Measurements from ENCODE around the gene CORO2A. TPM values are rescaled to one million over a fixed set of nuclear protein-coding genes. Genes with fewer than 3 reads are reported as not detected.
"Not testable (repeated sequence)": the region's sequence is repeated elsewhere in the genome, so short reads cannot be mapped to it uniquely, and the experiment has no call there.

CORO2A gene
- total RNA-seq, 2 experiments from 2014 or later, result 6.8 to 8.5 TPM

DNA sequence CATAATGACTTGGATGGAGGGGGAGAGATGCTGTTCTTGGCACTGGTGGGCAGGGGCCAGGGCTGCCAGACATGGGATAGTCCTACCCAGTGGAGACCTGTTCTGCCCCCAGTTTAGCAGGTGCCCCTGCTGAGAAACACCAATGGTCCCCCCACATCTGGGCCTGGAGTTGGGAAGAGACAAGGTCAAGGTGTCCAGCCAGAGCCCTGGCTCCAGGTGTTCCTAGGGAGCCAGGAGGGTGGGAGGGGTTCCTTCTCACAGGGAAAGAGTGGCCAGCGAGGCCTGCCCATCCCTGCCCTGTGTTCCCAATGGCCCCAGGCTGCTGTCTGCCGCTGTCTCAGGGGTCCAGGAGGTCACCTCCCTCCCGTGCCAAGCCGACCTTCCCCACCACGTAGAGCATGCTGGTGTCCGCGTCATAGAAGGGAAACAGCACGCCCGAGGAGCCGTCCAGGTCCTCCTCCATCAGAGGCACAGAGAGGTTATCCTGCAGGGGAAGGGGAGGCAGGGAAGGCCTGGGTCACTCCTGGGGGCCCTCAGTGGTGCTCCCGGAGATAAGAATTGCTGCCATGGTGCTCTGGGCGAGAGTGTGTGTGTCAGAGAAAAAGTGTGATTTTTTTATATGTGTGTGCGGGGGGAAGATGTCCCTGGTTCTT, 61.7 kb downstream of the CORO2A start:
- peaks cover 4% of the 10 kb centered on the region for H3K4me1 ChIP-seq (ENCODE audit: insufficient read depth, low read length)
- Mint-ChIP-seq H3K9me3 (no peaks in the 10 kb centered on the region), H3K4me1 (ENCODE audit: low read depth) (no peaks in the 10 kb centered on the region), H3K4me3 (no peak overlapping the region), H3K36me3 (ENCODE audit: low read depth) (peaks cover 62% of the 10 kb centered on the region), H3K27me3 (no peaks in the 10 kb centered on the region), H3K27ac (no peak overlapping the region)
- intact Hi-C loops (cut with DNase I, micrococcal nuclease), result no loop called here
- POLR2A ChIA-PET, result no interaction called here
- H3K27me3 ChIP-seq (ENCODE audit: control insufficient read depth in 1 of 2, insufficient read depth in 2 of 2, low read length in 2 of 2), result no peaks in the 10 kb centered on the region
- CTCF ChIA-PET, result no interaction called here
- H3K36me3 ChIP-seq (ENCODE audit: insufficient read depth, low read length), result peaks cover 61% of the 10 kb centered on the region
- ATAC-seq (ENCODE audit: poor library complexity), result no peak
- no peak overlapping the region for H3K27ac ChIP-seq (ENCODE audit: low read depth in 1 of 2, low read length in 2 of 2)
- no peak overlapping the region for H3K4me3 ChIP-seq (ENCODE audit: low read length)
- H3K9me3 ChIP-seq (ENCODE audit: control insufficient read depth in 1 of 2, insufficient read depth in 1 of 2, low read length in 2 of 2), result no peaks in the 10 kb centered on the region
- no peak for DNase-seq
- TF ChIP-seq, protein P1, sequence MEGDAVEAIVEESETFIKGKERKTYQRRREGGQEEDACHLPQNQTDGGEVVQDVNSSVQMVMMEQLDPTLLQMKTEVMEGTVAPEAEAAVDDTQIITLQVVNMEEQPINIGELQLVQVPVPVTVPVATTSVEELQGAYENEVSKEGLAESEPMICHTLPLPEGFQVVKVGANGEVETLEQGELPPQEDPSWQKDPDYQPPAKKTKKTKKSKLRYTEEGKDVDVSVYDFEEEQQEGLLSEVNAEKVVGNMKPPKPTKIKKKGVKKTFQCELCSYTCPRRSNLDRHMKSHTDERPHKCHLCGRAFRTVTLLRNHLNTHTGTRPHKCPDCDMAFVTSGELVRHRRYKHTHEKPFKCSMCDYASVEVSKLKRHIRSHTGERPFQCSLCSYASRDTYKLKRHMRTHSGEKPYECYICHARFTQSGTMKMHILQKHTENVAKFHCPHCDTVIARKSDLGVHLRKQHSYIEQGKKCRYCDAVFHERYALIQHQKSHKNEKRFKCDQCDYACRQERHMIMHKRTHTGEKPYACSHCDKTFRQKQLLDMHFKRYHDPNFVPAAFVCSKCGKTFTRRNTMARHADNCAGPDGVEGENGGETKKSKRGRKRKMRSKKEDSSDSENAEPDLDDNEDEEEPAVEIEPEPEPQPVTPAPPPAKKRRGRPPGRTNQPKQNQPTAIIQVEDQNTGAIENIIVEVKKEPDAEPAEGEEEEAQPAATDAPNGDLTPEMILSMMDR (IDR thresholded peaks at IDR 0.05), result no peak

DNA sequence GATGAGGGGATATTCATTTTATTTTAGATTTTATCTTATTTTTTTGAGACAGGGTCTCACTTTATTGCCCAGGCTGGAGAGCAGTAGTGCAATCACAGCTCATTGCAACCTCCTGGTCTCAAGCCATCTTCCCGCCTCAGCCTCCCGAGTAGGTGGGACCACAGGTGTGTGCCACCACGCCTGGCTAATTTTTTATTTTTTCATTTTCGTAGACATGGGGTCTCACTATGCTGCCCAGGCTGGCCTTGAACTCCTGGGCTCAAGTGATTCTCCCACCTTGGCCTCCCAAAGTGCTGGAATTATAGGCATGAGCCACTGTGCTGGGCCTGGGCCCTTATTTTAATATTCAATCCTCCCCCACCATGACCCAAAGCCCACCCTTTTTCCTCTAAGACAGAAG, 62.4 kb downstream of the CORO2A start:
- H3K9me3 Mint-ChIP-seq; H3K9me3 ChIP-seq (ENCODE audit: control insufficient read depth in 1 of 2, insufficient read depth in 1 of 2, low read length in 2 of 2); DNase-seq; H3K27ac Mint-ChIP-seq; CTCF ChIA-PET; H3K4me3 ChIP-seq (ENCODE audit: low read length); H3K4me1 Mint-ChIP-seq (ENCODE audit: low read depth); H3K4me1 ChIP-seq (ENCODE audit: insufficient read depth, low read length); POLR2A ChIA-PET; H3K27me3 Mint-ChIP-seq; ATAC-seq (ENCODE audit: poor library complexity); H3K4me3 Mint-ChIP-seq; H3K27ac ChIP-seq (ENCODE audit: low read depth in 1 of 2, low read length in 2 of 2); H3K27me3 ChIP-seq (ENCODE audit: control insufficient read depth in 1 of 2, insufficient read depth in 2 of 2, low read length in 2 of 2); intact Hi-C loops (cut with DNase I, micrococcal nuclease): not testable (repeated sequence)
- peaks cover 59% of the 10 kb centered on the region for H3K36me3 Mint-ChIP-seq (ENCODE audit: low read depth)
- peaks cover 56% of the 10 kb centered on the region for H3K36me3 ChIP-seq (ENCODE audit: insufficient read depth, low read length)

DNA sequence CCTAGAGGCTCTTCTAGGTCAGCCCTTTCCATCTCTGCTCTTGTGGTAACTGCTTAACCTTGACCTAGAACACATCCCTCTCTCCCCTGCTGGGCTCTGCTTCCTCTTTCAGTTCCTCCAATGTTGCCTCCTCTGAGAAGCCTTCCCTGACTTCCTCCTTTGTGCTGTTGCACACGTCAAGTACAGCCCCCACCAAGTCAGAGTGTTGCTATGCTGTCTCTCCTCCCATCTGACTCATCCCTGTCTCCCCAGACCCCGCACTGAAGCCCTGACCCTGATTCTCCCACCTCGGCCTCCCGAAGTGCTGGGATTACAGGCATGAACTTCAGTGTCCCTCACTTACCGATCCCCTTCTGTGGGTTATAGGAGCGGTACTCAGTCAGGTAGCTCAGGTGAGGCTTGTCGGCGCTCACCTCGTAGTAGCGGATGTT, 63.0 kb downstream of the CORO2A start:
- ChIA-PET CTCF (interaction anchor here (0.6 to 1.1 kb wide), 2 partner anchors 30 to 114 kb away, joined by 3 to 4 read pairs; no protein-coding TSS in a partner anchor), POLR2A (interaction anchor here (2.5 kb wide), 1 partner anchor 11 kb away, joined by 6 read pairs; no protein-coding TSS in a partner anchor)
- H3K9me3 Mint-ChIP-seq, result no peaks in the 10 kb centered on the region
- intact Hi-C loops (cut with DNase I, micrococcal nuclease), result no loop called here
- Histone ChIP-seq H3K27me3 (ENCODE audit: control insufficient read depth in 1 of 2, insufficient read depth in 2 of 2, low read length in 2 of 2) (no peaks in the 10 kb centered on the region), H3K4me1 (ENCODE audit: insufficient read depth, low read length) (peaks cover 4% of the 10 kb centered on the region), H3K27ac (ENCODE audit: low read depth in 1 of 2, low read length in 2 of 2) (no peak overlapping the region), H3K36me3 (ENCODE audit: insufficient read depth, low read length) (peaks cover 55% of the 10 kb centered on the region), H3K4me3 (ENCODE audit: low read length) (no peak overlapping the region), H3K9me3 (ENCODE audit: control insufficient read depth in 1 of 2, insufficient read depth in 1 of 2, low read length in 2 of 2) (no peaks in the 10 kb centered on the region)
- DNase-seq, result peak in 3 of 14 experiments; percentile 34 to 60 (median 56)
- H3K27me3 Mint-ChIP-seq, result no peaks in the 10 kb centered on the region
- no peak overlapping the region for H3K4me3 Mint-ChIP-seq
- ATAC-seq (ENCODE audit: poor library complexity), result no peak
- no peaks in the 10 kb centered on the region for H3K4me1 Mint-ChIP-seq (ENCODE audit: low read depth)
- H3K36me3 Mint-ChIP-seq (ENCODE audit: low read depth), result peaks cover 55% of the 10 kb centered on the region
- TF ChIP-seq, protein P1 (IDR thresholded peaks at IDR 0.05), result no peak
- H3K27ac Mint-ChIP-seq, result peak overlapping the region; percentile 36
